ENCODE results near the gene SLC2A4RG. TPM values are rescaled to one million over a fixed set of nuclear protein-coding genes. Genes with fewer than 3 reads are reported as not detected.

Gene SLC2A4RG
- total RNA-seq, 1 experiment from 2014 or later: 169 TPM

- intact Hi-C loops (cut with micrococcal nuclease; ENCODE audit: unreplicated experiment): no loop called here
- CTCF ChIA-PET: no interaction called here
- H3K36me3 Mint-ChIP-seq (ENCODE audit: insufficient read depth, unreplicated experiment): no peaks in the 10 kb centered on the region
Measured at GRCh38 chr20:63769891-63770474, 30.4 kb downstream of the SLC2A4RG start.

GRCh38 chr20:63771046-63771707, 31.6 kb downstream of the SLC2A4RG start:
- BruUV-seq (replicated peaks): no TSS peak
- CTCF ChIA-PET: no interaction called here
- peaks cover 13% of the 10 kb centered on the region for H3K27me3 Mint-ChIP-seq (ENCODE audit: unreplicated experiment)
- H3K36me3 Mint-ChIP-seq (ENCODE audit: insufficient read depth, unreplicated experiment): no peaks in the 10 kb centered on the region
- no peak for DNase-seq
- H3K4me1 Mint-ChIP-seq (ENCODE audit: low read depth, unreplicated experiment): no peaks in the 10 kb centered on the region
- H3K27ac Mint-ChIP-seq (ENCODE audit: unreplicated experiment): no peak overlapping the region
- intact Hi-C loops (cut with micrococcal nuclease; ENCODE audit: unreplicated experiment): no loop called here
- H3K4me3 Mint-ChIP-seq (ENCODE audit: low read depth, unreplicated experiment): no peak overlapping the region
- no peaks in the 10 kb centered on the region for H3K9me3 Mint-ChIP-seq (ENCODE audit: low read depth, unreplicated experiment)
- TF ChIP-seq CTCF (IDR thresholded peaks at IDR 0.05; ENCODE audit: unreplicated experiment): no peak

More at GRCh38 chr20:63769891-63770474, 30.4 kb downstream of the SLC2A4RG start:
- TF ChIP-seq CTCF (IDR thresholded peaks at IDR 0.05; ENCODE audit: unreplicated experiment): no peak
- no TSS peak for BruUV-seq (replicated peaks)
- Mint-ChIP-seq H3K27ac (ENCODE audit: unreplicated experiment) (no peak overlapping the region), H3K9me3 (ENCODE audit: low read depth, unreplicated experiment) (no peaks in the 10 kb centered on the region), H3K27me3 (ENCODE audit: unreplicated experiment) (peaks cover 13% of the 10 kb centered on the region), H3K4me1 (ENCODE audit: low read depth, unreplicated experiment) (no peaks in the 10 kb centered on the region), H3K4me3 (ENCODE audit: low read depth, unreplicated experiment) (no peak overlapping the region)
- DNase-seq: no peak

GRCh38 chr20:63772781-63773518, 33.4 kb downstream of the SLC2A4RG start:
- CTCF ChIA-PET: interaction anchor here (0.7 kb wide), 1 partner anchor 30 kb away, joined by 5 read pairs; no protein-coding TSS in a partner anchor
- Mint-ChIP-seq H3K27me3 (ENCODE audit: unreplicated experiment) (peaks cover under 1% of the 10 kb centered on the region), H3K4me1 (ENCODE audit: low read depth, unreplicated experiment) (no peaks in the 10 kb centered on the region), H3K27ac (ENCODE audit: unreplicated experiment) (no peak overlapping the region), H3K9me3 (ENCODE audit: low read depth, unreplicated experiment) (no peaks in the 10 kb centered on the region), H3K36me3 (ENCODE audit: insufficient read depth, unreplicated experiment) (no peaks in the 10 kb centered on the region), H3K4me3 (ENCODE audit: low read depth, unreplicated experiment) (no peak overlapping the region)
- no TSS peak for BruUV-seq (replicated peaks)
- TF ChIP-seq CTCF (IDR thresholded peaks at IDR 0.05; ENCODE audit: unreplicated experiment): no peak
- intact Hi-C loops (cut with micrococcal nuclease; ENCODE audit: unreplicated experiment): no loop called here
- no peak for DNase-seq

- Mint-ChIP-seq H3K36me3 (ENCODE audit: insufficient read depth, unreplicated experiment) (no peaks in the 10 kb centered on the region), H3K9me3 (ENCODE audit: low read depth, unreplicated experiment) (no peaks in the 10 kb centered on the region), H3K27me3 (ENCODE audit: unreplicated experiment) (no peaks in the 10 kb centered on the region), H3K4me3 (ENCODE audit: low read depth, unreplicated experiment) (no peak overlapping the region), H3K4me1 (ENCODE audit: low read depth, unreplicated experiment) (no peaks in the 10 kb centered on the region), H3K27ac (ENCODE audit: unreplicated experiment) (no peak overlapping the region)
- intact Hi-C loops (cut with micrococcal nuclease; ENCODE audit: unreplicated experiment): no loop called here
- DNase-seq: no peak
- CTCF ChIA-PET: interaction anchor here (0.6 kb wide), 1 partner anchor 12 kb away, joined by 4 read pairs; no protein-coding TSS in a partner anchor
- BruUV-seq (replicated peaks): no TSS peak
- TF ChIP-seq CTCF (IDR thresholded peaks at IDR 0.05; ENCODE audit: unreplicated experiment): no peak
Measured at GRCh38 chr20:63773571-63774241, 34.1 kb downstream of the SLC2A4RG start.
